Panc1 (cell line): Measurements from ENCODE around the gene GUCY2F. TPM values are rescaled to one million over a fixed set of nuclear protein-coding genes. Genes with fewer than 3 reads are reported as not detected.

ENCODE experiments used
- ATAC-seq: fragments of 200-7000 bp; cut with Tn5 transposase; 2 replicates; pipeline ENCODE4 v1.9.1; 2020; ENCODE audit warnings: mild to moderate bottlenecking, moderate library complexity
- BruUV-seq: library from RNA; stranded (reverse); fragments of 400-500 nt; replicated peaks from 2 replicates; lab custom pipeline; 2021; lab: Mats Ljungman, UMichigan
- CTCF ChIA-PET: fragments of 300-600 bp; sonication (Branson Sonifier 250); formaldehyde crosslinking; loops from one replicate; lab custom pipeline; 2022; ENCODE audit warnings: antibody characterized with exemption; lab: Charles Lee
- POLR2A ChIA-PET: fragments of 300-600 bp; sonication (Branson Sonifier 250); formaldehyde crosslinking; loops from one replicate; lab custom pipeline; 2022; ENCODE audit warnings: antibody characterized with exemption; lab: Charles Lee
- DNase-seq: peaks from one replicate; pipeline ENCODE4 v3.0.0-alpha.2; 2010; ENCODE audit warnings: low read depth, low spot score
- H3K27ac ChIP-seq: 2 replicates; pipeline ENCODE4 v1.5.1; 2011; ENCODE audit warnings: mild to moderate bottlenecking, low read length, inconsistent platforms
- H3K27me3 ChIP-seq: fragments of 200-500 bp; sonication (Bioruptor generic); 2 replicates; pipeline ENCODE4 v1.6.0; 2014; ENCODE audit warnings: low read length, inconsistent platforms; ENCODE audit not compliant: control insufficient read depth, insufficient read depth
- H3K36me3 ChIP-seq: fragments of 200-500 bp; sonication (Bioruptor generic); 2 replicates; pipeline ENCODE4 v1.5.1; 2014; ENCODE audit warnings: inconsistent platforms, mild to moderate bottlenecking, low read length, moderate library complexity; ENCODE audit not compliant: control insufficient read depth, insufficient read depth
- H3K4me1 ChIP-seq: 2 replicates; pipeline ENCODE4 v1.5.1; 2011; ENCODE audit warnings: inconsistent platforms, mild to moderate bottlenecking, low read length, moderate library complexity; ENCODE audit not compliant: control insufficient read depth, insufficient read depth
- H3K4me3 ChIP-seq, 2 experiments: 2 replicates each; pipeline ENCODE4 v1.5.1; 2011 to 2012; ENCODE audit warnings: low read depth in 2 of 2, low read length in 2 of 2, mild to moderate bottlenecking in 2 of 2, inconsistent platforms in 1 of 2, moderate library complexity in 1 of 2
- H3K9me3 ChIP-seq: fragments of 200-500 bp; sonication (Bioruptor generic); 2 replicates; pipeline ENCODE4 v1.5.1; 2014; ENCODE audit warnings: low read depth, mild to moderate bottlenecking, inconsistent platforms, low read length, moderate library complexity; ENCODE audit not compliant: control insufficient read depth, insufficient read depth
- POLR2AphosphoS5 ChIP-seq: IDR thresholded peaks from 2 replicates; pipeline ENCODE4 v1.6.1; 2012; ENCODE audit warnings: mild to moderate bottlenecking, low read depth, low read length, moderate library complexity
- REST ChIP-seq, 2 experiments: IDR thresholded peaks; 2 replicates each; pipeline ENCODE4 v1.6.1; 2011 to 2012; ENCODE audit warnings: low read depth in 2 of 2, control low read depth in 1 of 2, low read length in 1 of 2, mild to moderate bottlenecking in 1 of 2, moderate library complexity in 1 of 2; ENCODE audit not compliant: insufficient read depth in 1 of 2
- SIN3A ChIP-seq: IDR thresholded peaks from 2 replicates; pipeline ENCODE4 v1.6.1; 2012; ENCODE audit warnings: low read depth, mild to moderate bottlenecking, low read length, moderate library complexity, borderline replicate concordance; ENCODE audit not compliant: insufficient read depth
- TCF7L2 ChIP-seq: IDR thresholded peaks from 2 replicates; pipeline ENCODE4 v1.6.1; 2011; ENCODE audit warnings: mild to moderate bottlenecking, low read depth, low read length, inconsistent platforms
- in situ Hi-C: cut with HindIII; loops from 2 replicates; pipeline ENCODE4 v1.10.0; 2016; ENCODE audit warnings: low sequenced_read_pairs, low pct_unique_long_range_greater_than_20kb
- intact Hi-C: fragments of 100-400 bp; cut with micrococcal nuclease; formaldehyde crosslinking; loops from one replicate; pipeline ENCODE4 v1.10.0; 2022; ENCODE audit not compliant: unreplicated experiment
- total RNA-seq: library from RNA; stranded (reverse); gene quantifications from one replicate; pipeline ENCODE4 v1.2.1, GENCODE V29; 2021; ENCODE audit not compliant: unreplicated experiment
- TF ChIP-seq, protein P1 (sequence below): fragments of 450-650 bp; IDR thresholded peaks from 2 replicates; pipeline ENCODE4 v1.5.1; 2017; ENCODE audit warnings: mild to moderate bottlenecking

The GUCY2F gene
- total RNA-seq, 1 experiment from 2014 or later: not detected

GRCh38 chrX:109351557-109351956, 130.3 kb downstream of the GUCY2F start:
- no peaks in the 10 kb centered on the region for H3K4me1 ChIP-seq
- intact Hi-C loops: no loop called here
- H3K27me3 ChIP-seq: no peaks in the 10 kb centered on the region
- BruUV-seq: no TSS peak
- no peak overlapping the region for H3K4me3 ChIP-seq
- in situ Hi-C loops: no loop called here
- H3K36me3 ChIP-seq: no peaks in the 10 kb centered on the region
- TF ChIP-seq, protein P1, sequence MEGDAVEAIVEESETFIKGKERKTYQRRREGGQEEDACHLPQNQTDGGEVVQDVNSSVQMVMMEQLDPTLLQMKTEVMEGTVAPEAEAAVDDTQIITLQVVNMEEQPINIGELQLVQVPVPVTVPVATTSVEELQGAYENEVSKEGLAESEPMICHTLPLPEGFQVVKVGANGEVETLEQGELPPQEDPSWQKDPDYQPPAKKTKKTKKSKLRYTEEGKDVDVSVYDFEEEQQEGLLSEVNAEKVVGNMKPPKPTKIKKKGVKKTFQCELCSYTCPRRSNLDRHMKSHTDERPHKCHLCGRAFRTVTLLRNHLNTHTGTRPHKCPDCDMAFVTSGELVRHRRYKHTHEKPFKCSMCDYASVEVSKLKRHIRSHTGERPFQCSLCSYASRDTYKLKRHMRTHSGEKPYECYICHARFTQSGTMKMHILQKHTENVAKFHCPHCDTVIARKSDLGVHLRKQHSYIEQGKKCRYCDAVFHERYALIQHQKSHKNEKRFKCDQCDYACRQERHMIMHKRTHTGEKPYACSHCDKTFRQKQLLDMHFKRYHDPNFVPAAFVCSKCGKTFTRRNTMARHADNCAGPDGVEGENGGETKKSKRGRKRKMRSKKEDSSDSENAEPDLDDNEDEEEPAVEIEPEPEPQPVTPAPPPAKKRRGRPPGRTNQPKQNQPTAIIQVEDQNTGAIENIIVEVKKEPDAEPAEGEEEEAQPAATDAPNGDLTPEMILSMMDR: no peak
- TF ChIP-seq REST (IDR thresholded peaks at IDR 0.05; ENCODE audit: insufficient read depth in 1 of 2, low read depth in 2 of 2, low read length in 1 of 2) (no peak), SIN3A (no peak), POLR2AphosphoS5 (no peak), TCF7L2 (no peak)
- H3K9me3 ChIP-seq: no peaks in the 10 kb centered on the region
- ChIA-PET CTCF (no interaction called here), POLR2A (no interaction called here)
- H3K27ac ChIP-seq: no peak overlapping the region
- ATAC-seq (no peak), DNase-seq (no peak)

DNA sequence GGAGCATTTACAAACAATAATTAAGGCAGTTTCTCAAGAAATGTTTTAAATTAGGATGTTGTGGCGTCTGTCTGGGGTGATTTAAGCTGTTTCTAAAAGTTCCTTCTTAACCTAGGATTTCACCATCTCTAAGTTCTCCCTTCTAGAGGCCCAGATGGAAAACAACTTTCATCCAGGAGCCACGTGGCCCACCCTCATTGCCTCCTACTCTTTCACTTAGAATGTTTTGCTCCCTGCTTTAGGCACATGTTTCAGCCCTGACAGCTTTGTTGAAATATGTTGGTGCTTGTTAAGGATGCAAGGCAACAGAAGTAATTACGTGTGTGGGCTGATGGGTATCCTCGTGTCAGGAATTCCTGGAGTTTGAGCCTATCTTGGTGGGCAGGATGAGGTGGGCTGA, 131.3 kb downstream of the GUCY2F start:
- no peaks in the 10 kb centered on the region for H3K27me3 ChIP-seq
- DNase-seq (no peak), ATAC-seq (no peak)
- intact Hi-C loops (no loop called here), in situ Hi-C loops (no loop called here)
- ChIA-PET CTCF (no interaction called here), POLR2A (no interaction called here)
- no peaks in the 10 kb centered on the region for H3K4me1 ChIP-seq
- no peak overlapping the region for H3K4me3 ChIP-seq
- no peak overlapping the region for H3K27ac ChIP-seq
- H3K9me3 ChIP-seq: no peaks in the 10 kb centered on the region
- no peak for TF ChIP-seq REST (IDR thresholded peaks at IDR 0.05; ENCODE audit: insufficient read depth in 1 of 2, low read depth in 2 of 2, low read length in 1 of 2)
- no peak for TF ChIP-seq TCF7L2
- TF ChIP-seq SIN3A: no peak
- no TSS peak for BruUV-seq
- no peaks in the 10 kb centered on the region for H3K36me3 ChIP-seq
